ENCODE results near the gene PCBP3. TPM values are rescaled to one million over a fixed set of nuclear protein-coding genes. Genes with fewer than 3 reads are reported as not detected.
"Not testable (repeated sequence)": the region's sequence is repeated elsewhere in the genome, so short reads cannot be mapped to it uniquely, and the experiment has no call there.

Gene PCBP3
- polyA plus RNA-seq (ENCODE audit: insufficient read length in 4 of 4) = 1 to 10 TPM; 1.2 to 2.2 (median 1.5) TPM

DNA sequence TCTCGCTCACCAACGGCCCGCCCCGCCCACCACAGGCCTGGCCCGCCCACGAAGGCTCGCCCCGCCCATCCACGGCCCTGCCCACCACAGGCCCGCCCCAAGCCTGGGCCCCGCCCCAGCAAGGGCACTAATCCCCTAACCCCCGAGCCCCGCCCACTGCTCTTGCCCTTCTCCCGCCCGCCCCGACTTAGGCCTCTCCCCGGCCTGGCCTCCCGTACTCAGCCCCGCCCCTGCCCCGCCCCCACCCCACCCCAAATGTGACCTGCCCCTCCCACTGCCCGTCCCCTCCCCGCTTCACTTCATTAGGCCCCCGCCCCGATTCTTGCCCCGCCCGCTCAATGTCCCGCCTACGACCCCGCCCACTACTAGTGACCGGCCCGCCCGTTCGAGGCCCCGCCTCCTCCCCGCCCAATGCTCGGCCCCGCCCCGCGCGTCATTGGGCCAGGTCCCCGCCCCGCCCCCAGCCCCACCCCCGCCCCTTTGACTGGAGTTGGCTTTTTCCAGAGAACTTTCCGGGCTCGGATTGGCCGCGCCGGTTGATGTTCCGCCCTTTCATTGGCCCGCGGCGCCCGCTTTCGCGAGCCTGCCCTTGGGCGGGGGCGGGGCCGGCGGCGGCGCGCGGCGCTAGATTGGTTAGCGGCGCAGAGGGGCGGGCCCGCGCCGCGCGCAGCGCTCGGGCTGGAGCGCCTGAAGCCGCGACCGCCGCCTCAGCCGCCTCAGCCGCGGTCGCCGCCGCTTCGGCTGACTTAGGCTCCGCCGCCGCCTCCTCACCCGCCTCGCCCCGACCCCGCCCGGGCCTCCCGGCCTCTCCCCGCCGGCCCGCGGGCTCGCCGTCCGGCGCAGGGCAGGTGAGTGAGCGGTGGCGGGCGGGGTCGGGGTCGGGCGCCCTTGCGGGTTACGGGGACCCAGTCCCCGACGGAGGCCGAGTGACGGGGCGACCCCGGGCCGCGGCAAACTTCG lies at the start of gene PCBP3:
TSS of gene PCBP3 (plus strand) at position 705 of the 960 bp plus-strand sequence. CDS start 206,361 bp downstream, outside the sequence.
- DNase-seq (ENCODE audit: low read depth in 4 of 4, low spot score in 3 of 4) = peak; percentile 62 to 81 (median 76)

DNA sequence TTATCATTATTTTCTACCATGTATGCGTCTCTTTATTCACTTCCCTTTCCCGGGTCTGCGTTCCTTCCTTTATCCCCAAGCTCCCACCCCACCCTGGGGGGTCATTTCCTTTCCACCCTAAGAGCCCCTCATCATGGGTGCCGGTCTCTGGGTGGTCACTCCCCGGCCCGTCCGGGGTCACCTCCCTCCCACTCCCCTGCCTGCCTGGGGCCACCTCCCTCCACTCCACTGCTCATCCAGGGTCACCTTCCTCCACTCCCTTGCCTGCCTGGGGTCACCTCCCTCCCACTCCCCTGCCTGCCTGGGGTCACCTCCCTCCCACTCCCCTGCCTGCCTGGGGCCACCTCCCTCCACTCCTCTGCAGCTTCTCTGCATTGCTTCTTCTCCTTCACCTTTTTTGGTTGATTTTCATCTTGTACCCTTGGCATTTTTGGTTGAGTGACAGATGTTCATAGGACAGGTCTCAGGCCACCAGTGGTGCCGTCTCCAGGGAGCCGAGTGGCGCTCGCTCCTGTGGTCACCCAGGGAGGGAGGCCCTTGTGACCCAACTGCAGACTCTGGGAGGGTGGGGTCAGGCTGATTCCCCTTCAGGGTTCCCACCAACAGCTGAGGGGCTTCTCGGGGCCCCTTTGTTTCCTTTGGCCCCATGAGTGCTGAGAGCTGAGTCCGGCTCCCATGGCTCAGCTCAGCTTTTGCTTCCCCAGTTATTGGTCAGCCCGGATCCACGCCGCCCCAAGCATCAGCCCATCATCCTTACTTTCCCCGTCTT lies 48.6 kb upstream of the PCBP3 start:
- no peak for DNase-seq (ENCODE audit: low read depth in 4 of 4, low spot score in 3 of 4)

DNA sequence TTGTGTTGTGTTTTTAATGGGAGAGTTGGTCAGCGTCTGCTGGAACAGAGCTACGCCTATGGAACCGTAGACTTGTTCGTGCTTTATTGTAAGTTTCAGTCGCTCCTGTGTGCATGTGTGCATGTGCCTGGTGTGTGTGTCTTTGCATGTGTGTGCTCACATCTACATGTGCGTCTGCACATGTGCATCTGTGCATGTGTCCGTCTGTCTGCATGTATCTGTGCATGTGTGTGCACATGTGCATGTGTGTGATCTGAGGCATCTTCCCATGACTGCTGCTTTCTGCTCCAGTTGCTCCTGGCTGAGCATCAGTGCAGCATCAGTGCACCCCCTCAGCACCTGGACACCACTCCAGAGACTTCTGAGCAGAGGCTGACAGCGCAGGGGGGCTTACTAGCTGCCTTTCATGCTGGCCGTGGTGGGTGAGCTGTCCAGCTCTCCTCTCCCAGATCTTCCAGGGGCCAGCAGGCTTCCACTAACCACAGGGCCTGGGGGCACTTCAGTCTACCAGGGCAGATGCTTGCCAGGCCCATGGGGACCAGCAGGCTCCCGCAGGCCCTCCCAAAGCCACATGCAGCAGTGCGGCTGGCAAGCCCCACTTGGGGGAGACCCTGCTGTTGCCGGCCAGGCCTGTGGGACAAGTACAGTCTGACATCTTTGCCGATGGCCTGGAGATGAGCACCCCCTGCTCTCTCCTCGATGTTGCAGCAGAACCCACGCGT lies 47.8 kb upstream of the PCBP3 start:
- no peak for DNase-seq (ENCODE audit: low read depth in 4 of 4, low spot score in 3 of 4)

DNA sequence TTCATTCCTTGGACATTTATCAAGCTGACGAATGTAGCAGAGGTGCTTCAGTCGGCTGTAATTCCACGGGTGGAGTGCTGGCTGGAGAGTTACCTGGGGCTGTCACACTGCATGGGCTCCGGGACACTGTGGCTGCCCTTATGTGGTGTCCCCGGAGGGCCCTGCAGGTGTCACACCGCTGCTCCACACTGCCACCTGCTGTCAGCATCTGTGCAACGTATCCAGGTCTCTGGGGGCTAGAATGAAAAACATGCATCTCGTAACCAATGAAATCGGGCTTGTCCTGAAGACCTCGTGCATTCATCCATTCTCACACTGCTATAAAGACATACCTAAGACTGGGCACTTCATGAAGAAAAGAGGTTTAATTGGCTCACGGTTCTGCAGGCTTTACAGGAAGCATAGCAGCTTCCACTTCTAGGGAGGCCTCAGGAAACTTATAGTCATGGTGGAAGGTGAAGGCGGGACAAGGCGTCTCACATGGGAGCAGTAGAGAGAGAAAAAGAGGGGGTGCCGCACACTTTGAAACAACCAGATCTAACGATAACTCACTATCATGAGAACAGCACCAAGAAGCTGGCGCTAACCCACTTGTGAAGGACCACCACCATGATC lies 46.7 kb upstream of the PCBP3 start:
- peak in 2 of 4 donors; percentile 53 to 59 for DNase-seq (ENCODE audit: low read depth in 4 of 4, low spot score in 3 of 4)

DNA sequence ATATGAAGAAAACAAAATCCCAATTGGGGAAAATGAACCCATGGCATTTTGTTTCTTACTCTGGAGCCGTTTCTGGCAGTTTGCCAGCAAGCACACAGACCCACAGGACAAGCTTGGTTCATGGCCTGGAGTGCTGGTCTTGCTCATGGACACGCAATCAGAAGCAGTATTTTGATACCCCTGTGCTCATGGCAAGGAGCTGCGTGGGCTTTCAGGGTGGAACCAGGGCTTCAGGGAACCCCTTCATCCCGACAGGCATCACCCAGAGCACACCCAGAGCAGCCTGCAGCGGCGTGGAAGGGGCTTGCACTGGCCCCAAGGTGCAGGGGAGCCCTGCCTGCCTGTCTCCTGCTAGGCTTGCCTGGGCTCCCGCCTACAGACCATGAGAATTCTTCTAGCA lies 45.4 kb upstream of the PCBP3 start:
- no peak for DNase-seq (ENCODE audit: low read depth in 4 of 4, low spot score in 3 of 4)

DNA sequence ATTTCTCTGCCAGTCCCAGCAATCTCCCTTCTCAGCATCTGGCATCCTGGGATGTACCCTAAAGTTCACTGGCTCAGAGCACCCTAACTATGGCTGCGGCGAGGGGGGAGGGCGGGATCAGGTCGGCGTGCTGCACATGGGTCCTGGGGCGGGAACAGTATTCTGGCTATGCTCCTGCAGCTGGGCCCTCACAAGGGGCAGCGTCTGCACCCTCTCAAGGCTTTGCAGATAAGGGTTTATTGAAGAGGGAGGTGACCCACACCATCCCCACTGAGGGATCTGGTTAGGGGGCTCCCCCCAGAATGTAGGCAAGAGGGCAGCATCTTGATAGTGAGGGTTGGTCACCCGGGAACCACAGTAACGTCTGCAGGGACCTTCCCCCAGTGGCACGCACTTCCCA lies 44.9 kb upstream of the PCBP3 start:
- no peak for DNase-seq (ENCODE audit: low read depth in 4 of 4, low spot score in 3 of 4)

DNA sequence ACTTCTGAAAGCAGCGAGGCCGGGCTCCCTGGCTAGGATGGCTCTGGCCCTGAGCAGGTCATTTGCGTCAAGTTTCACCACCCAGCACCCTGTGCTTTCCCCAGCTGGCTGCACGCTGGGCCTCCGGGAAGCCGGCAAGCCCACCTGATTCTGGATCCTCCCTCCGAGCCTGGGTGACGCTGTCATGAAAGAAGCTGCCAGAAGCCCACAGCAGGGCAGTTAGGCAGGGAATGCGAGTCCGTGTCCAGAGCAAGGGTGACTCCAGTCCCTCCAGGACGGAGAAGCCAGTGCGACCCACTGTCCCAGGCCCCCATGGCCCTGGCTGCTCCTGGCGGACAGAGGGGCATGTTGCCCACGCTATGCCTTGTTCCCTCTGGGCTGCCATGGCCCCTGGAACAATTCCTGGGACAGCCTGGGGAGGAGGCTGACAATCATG lies 44.4 kb upstream of the PCBP3 start:
- DNase-seq (ENCODE audit: low read depth in 4 of 4, low spot score in 3 of 4) = no peak

DNA sequence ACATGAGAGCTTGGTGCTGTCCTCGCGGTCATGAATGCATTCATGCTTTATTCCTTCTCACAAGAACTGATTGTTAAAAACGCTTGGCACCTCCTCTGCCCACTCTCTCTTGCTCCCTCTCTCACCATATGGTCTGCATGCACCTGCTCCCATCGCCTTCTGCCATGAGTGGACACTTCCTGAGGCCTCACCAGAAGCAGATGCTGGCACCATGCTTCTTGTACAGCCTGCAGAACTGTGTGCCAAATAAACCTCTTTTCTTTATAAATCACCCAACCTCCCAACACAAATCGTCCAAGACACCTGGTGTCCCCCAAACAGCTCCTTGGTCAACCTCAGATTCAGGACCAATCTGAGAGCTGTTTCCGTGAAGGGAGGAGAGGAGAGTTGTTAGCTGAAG lies 43.3 kb upstream of the PCBP3 start:
- DNase-seq (ENCODE audit: low read depth in 4 of 4, low spot score in 3 of 4) = no peak

DNA sequence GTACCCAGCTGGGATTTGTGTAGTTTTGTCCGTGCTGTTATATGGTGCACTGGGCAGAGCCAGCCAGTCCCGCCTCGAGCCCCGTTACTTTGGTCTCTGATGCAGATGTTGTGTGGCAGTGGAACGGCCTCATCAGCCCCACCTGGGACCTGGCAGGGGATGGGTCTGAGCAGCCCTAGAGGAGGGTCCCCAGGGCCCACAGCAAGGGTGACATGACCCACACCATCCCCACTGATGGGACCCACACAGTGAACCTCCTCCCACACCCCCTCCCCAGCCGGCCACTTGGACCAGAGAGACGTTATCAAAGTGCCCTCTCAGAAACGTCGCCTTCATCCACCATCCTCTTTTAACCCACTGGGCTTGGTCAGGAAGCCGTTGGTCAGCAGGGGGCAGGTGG lies 42.0 kb upstream of the PCBP3 start:
- DNase-seq (ENCODE audit: low read depth in 4 of 4, low spot score in 3 of 4) = no peak

DNA sequence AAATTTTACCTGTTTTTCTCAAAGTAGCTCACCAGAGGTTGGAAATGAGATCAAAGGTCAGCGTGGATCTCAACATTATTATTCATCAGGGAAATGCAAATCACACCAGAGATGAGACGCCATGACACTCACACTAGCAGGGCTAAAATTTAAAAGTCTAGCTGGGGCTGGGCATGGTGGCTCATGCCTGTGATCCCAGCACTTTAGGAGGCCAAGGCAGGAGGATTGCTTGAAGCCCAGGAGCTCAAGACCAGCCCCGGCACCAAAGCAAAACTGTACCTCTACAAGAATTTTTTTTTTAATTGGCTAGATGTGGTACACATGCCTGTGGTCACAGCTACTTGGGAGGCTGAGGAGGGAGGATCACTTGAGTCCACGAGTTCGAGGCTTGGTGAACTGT lies 41.4 kb upstream of the PCBP3 start:
- DNase-seq (ENCODE audit: low read depth in 4 of 4, low spot score in 3 of 4) = no peak

DNA sequence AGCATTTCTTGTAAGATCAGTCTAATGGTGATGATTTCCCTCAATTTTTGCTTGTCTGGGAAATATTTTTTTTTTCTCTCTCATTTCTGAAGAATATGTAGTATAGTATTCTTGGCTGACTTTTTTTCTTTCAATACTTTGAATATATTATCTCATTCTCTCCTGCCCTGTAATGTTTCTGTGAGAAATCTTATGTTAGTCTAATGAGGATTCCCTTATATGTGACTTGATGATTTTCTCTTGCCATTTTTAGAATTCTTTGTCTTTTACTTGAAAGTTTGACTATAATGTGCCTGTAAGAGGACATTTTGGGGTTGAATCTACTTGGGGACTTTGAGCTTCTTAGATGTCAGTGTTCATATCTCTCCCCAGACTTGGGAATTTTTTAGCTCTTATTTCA lies 40.0 kb upstream of the PCBP3 start:
- DNase-seq (ENCODE audit: low read depth in 4 of 4, low spot score in 3 of 4) = no peak

DNA sequence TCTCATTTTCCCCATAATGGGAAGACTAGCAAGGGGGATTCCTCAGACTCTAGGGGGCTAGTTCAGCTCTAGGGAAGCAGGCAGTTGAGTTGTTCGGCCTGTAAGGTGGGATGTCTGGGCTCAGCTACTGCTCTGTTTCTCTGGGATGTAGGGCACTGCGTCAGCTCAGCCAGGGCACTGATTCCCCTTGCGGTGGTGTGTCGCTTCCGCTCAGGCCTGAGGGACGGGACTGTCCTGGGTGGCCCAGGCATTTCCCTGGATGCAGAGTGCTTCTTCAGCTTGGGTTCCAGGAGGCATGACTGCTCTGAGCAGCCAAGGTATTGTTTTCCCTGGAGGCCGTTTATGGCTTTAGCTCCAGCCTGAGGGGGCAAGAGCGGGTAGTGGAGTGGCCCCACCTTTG lies 38.8 kb upstream of the PCBP3 start:
- DNase-seq (ENCODE audit: low read depth in 4 of 4, low spot score in 3 of 4) = not testable (repeated sequence)

DNA sequence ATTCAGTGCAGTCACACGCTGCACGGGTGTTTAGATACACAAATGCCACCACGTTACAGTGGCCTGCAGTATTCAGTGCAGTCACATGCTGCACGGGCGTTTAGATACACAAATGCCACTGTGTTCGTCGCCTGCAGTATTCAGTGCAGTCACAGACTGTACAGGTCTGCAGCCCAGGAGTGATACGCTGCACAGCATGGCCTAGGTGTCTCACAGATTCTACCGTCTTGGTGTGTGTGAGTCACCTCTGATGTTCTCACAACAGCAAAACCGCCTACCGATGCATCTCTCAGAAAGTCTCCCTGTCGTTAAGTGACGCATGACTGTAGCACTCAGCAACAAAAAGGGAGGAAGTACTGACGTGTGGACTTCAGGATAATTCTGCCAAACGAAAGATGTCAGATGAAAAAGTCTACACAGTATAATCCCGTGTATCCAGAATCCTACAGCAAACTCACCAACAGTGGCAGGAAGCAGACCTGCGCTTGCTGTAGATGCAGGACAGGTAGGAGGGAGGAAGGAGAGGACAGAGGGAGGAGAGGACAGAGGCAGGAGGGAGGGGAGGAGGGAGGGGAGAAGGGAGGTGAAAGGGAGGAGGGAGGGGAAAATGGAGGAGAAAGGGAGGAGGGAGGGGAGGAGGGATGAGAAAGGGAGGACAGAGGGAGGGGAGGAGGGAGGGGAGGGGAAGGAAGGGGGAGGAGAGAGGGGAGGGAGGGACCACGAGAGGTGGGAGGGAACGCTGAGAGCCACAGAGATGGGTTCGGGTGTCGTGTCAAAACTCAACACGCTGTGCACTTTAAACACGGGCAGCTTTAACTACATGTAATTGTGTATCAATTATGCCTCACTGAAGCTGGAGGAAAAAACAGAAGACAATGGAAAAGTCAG lies 36.3 kb upstream of the PCBP3 start:
- no peak for DNase-seq (ENCODE audit: low read depth in 4 of 4, low spot score in 3 of 4)

DNA sequence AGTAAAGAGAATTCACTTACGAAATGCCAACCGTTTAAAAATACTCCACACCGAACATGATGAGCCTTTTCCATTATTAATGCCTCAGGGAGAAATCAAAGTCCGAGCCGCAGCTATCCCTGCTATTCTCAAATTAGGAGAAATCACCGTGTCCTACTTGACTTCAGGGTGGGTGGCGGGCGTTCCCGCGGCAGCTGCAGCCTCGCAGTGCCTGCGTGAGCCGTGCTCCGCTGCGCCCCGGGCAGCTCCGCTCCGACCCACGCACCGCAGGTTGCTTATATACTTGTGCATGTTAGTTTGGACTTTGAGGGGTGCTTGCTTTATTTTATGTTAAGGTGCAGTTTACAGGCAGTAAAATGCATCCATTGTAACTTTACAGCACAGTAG lies 35.6 kb upstream of the PCBP3 start:
- no peak for DNase-seq (ENCODE audit: low read depth in 4 of 4, low spot score in 3 of 4)

DNA sequence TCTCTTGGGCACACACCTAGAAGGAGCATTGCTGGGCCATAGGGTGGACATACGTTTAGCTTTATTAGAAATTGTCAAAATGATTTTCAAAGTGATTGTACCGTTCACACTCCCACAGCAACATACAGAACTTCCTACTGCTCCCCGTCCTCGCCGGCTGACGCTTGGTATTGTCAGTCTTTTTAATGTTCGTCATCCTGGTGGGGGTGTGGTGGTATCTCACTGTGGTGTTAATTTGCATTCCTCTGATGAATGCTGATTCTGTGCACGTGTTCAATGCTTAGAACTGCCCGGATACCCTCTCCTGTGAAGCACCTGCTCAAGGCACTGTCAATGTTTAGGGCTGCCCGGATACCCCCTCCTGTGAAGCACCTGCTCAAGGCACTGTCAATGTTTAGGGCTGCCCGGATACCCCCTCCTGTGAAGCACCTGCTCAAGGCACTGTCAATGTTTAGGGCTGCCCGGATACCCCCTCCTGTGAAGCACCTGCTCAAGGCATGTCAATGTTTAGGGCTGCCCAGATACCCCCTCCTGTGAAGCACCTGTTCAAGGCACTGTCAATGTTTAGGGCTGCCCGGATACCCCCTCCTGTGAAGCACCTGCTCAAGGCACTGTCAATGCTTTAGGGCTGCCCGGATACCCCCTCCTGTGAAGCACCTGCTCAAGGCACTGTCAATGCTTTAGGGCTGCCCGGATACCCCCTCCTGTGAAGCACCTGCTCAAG lies 34.6 kb upstream of the PCBP3 start:
- not testable (repeated sequence) for DNase-seq (ENCODE audit: low read depth in 4 of 4, low spot score in 3 of 4)

DNA sequence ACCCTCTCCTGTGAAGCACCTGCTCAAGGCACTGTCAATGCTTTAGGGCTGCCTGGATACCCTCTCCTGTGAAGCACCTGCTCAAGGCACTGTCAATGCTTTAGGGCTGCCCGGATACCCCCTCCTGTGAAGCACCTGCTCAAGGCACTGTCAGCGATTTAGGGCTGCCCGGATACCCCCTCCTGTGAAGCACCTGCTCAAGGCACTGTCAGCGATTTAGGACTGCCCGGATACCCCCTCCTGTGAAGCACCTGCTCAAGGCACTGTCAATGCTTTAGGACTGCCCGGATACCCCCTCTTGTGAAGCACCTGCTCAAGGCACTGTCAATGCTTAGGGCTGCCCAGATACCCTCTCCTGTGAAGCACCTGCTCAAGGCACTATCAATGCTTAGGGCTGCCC lies 33.9 kb upstream of the PCBP3 start:
- not testable (repeated sequence) for DNase-seq (ENCODE audit: low read depth in 4 of 4, low spot score in 3 of 4)

DNA sequence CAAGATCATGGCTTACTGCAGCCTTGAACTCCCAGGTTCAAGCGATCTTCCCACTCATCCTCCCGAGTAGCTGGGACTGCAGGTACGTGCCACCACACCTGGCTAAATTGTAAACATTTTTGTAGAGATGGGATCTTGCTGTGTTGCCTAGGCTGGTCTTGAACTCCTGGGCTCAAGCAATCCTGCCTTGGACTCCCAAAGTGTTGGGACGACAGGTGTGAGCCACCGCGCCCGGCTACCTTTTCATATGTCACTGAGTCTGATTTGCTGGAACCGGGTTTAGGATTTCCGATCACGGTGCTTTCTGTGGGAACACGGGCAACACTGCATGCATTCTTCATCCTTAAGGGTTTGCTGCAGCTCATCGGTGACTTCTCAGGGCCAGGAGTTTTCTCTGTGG lies 32.2 kb upstream of the PCBP3 start:
- no peak for DNase-seq (ENCODE audit: low read depth in 4 of 4, low spot score in 3 of 4)

DNA sequence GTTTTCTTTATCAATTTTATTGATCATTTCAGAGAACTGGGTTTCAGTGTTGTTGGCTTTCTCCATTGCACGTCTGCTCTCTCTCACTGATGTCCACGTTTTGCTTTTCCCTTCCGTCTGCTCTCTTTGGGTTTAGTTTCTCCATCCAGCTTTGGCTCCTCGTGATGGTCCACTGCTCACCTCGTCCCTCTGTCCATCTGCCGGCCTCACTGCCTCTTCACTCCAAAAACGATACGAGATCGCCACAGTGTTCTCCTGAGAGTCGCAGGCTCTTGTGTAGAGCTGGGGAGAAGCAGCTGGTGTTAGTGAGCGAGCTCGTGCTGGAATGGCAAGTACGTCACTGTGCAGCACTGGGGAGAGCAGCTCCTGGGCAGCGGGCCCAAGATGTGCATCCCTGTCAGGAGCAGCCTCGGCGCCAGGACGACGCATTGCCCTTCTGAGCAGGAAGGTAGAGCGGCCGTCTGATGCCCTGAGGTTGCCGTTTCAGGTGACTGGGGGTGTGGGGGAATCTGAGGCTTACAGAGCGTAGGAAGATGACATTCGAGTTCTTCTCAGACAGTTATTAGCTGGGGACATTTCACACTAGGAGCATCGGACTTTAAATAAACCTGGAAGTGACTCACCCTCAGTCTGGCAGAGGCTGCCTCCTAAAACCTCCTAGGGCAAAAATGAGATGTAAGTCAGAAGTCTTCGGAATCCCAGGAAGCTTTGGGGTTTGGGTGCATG lies 31.4 kb upstream of the PCBP3 start:
- no peak for DNase-seq (ENCODE audit: low read depth in 4 of 4, low spot score in 3 of 4)
